Ascending aorta (tissue), 2 donors: ENCODE results near the gene ARHGAP26. TPM values are rescaled to one million over a fixed set of nuclear protein-coding genes. Genes with fewer than 3 reads are reported as not detected.

Experiments used
- DNase-seq, 2 donors: peaks; one replicate each; pipeline ENCODE4 v3.0.0-alpha.2; 2019; ENCODE audit warnings: low spot score in 2 of 2
- H3K27ac ChIP-seq, 2 donors: fragments of 200-600 bp; sonication (generic); one replicate each; pipeline ENCODE4 v1.5.1; 2016 to 2017; ENCODE audit warnings: mild to moderate bottlenecking in 1 of 2
- H3K27me3 ChIP-seq: fragments of 200-600 bp; sonication (generic); one replicate; pipeline ENCODE4 v1.5.1; 2017
- H3K36me3 ChIP-seq, 2 donors: fragments of 200-600 bp; sonication (generic); one replicate each; pipeline ENCODE4 v1.5.1; 2016
- H3K4me1 ChIP-seq, 2 donors: fragments of 200-600 bp; sonication (generic); one replicate each; pipeline ENCODE4 v1.5.1; 2016 to 2017; ENCODE audit warnings: mild to moderate bottlenecking in 1 of 2
- H3K4me3 ChIP-seq, 2 donors: fragments of 200-600 bp; sonication (generic); one replicate each; pipeline ENCODE4 v1.5.1; 2016 to 2017; ENCODE audit warnings: mild to moderate bottlenecking in 1 of 2
- H3K9me3 ChIP-seq, 2 donors: fragments of 200-600 bp; sonication (generic); one replicate each; pipeline ENCODE4 v1.5.1; 2016
- CTCF ChIP-seq, 3 experiments: fragments of 200-600 bp in 2 of 3; fragments of 450-650 bp in 1 of 3; sonication (generic) in 2 of 3; IDR thresholded peaks; one replicate each; pipeline ENCODE4 v1.5.1; 2016 to 2019; ENCODE audit warnings: antibody characterized with exemption in 3 of 3, mild to moderate bottlenecking in 1 of 3, moderate library complexity in 1 of 3
- intact Hi-C: fragments of 100-400 bp; cut with DNase I; formaldehyde crosslinking; loops from one replicate; pipeline ENCODE4 v1.15.1; 2023
- total RNA-seq: library from RNA; depleted of rRNA; stranded (reverse); fragments of >200 nt; gene quantifications from one replicate; pipeline ENCODE4 v1.1.0, GENCODE V29; 2016

Gene ARHGAP26
- total RNA-seq, 1 donor from 2014 or later = 34.9 TPM

DNA sequence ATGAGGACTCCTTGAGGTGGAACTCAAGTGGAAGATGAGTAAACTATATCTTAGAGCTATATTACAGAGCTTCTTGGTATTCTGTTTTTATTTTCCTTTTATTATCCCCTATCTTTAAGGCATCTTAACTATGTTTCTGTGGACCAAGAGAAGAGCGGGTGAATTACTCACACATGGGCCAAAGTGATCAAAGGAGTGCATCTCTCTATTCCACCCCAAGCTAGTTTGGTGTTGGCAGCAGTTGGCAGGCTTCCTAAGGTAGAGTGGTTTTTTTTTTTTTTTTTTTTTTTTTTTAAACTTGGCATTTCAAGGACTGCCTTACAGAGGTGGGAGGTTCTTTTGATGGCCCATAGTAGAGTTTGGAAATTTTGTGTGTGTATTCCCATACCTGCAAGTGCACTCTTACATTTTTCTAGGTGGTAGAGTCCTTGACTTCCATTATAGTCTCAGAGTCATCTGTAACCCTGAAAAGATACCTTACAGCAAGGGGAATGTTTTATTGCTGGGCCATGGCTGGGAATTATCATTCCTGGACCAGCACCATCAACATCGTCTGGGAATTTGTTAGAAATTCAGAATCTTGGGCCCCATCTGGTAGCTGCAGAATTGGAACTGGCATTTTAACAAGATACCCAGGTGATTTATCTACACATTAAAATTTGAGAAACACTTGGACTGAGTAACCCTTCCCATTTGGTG is 51.0 kb downstream of the ARHGAP26 start:
- DNase-seq = no peak
- peaks cover 16 to 56% of the 10 kb centered on the region in 2 donors for H3K4me1 ChIP-seq
- intact Hi-C loops = no loop called here

GRCh38 chr5:142821733-142822487 is 51.7 kb downstream of the ARHGAP26 start:
- Histone ChIP-seq H3K27me3 (no peaks in the 10 kb centered on the region), H3K4me1 (peaks cover 11 to 56% of the 10 kb centered on the region in 2 donors), H3K9me3 (no peaks in the 10 kb centered on the region), H3K36me3 (no peaks in the 10 kb centered on the region), H3K4me3 (no peak overlapping the region), H3K27ac (no peak overlapping the region)
- no peak for DNase-seq
- intact Hi-C loops = no loop called here
- no peak for TF ChIP-seq CTCF (IDR thresholded peaks at IDR 0.05)

More for the DNA sequence above, 51.0 kb downstream of the ARHGAP26 start:
- H3K27me3 ChIP-seq = no peaks in the 10 kb centered on the region
- H3K9me3 ChIP-seq = no peaks in the 10 kb centered on the region
- H3K36me3 ChIP-seq = no peaks in the 10 kb centered on the region
- H3K27ac ChIP-seq = no peak overlapping the region
- no peak overlapping the region for H3K4me3 ChIP-seq
- no peak for TF ChIP-seq CTCF (IDR thresholded peaks at IDR 0.05)

DNA sequence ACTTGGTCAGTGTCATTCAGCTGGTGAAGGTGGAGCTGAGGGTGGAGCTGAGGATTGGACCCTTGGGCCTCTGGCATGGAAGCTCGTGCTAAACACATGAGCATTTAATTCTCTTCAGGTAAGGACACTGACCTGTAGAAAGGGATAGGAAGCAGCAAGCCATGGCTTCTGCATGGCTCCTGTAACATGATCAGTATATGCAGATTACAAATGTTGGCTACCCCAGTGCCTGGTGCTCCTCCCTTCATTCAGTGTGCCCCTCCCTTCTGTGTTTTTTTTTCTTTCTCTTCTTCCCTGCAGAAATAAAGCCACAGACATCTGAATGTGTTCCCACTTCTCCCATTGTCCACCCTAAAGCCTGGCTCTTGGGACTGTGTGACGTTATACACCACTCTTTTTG is 52.9 kb downstream of the ARHGAP26 start:
- H3K27me3 ChIP-seq = no peaks in the 10 kb centered on the region
- intact Hi-C loops = no loop called here
- H3K36me3 ChIP-seq = no peaks in the 10 kb centered on the region
- DNase-seq = no peak
- TF ChIP-seq CTCF (IDR thresholded peaks at IDR 0.05) = no peak
- no peak overlapping the region for H3K27ac ChIP-seq
- no peaks in the 10 kb centered on the region for H3K9me3 ChIP-seq
- H3K4me3 ChIP-seq = no peak overlapping the region
- peaks cover 17 to 56% of the 10 kb centered on the region in 2 donors for H3K4me1 ChIP-seq

- no peak for DNase-seq
- intact Hi-C loops = no loop called here
- no peaks in the 10 kb centered on the region for H3K9me3 ChIP-seq
- no peaks in the 10 kb centered on the region for H3K27me3 ChIP-seq
- H3K4me1 ChIP-seq = peaks cover 17 to 53% of the 10 kb centered on the region in 2 donors
- no peak for TF ChIP-seq CTCF (IDR thresholded peaks at IDR 0.05)
- H3K27ac ChIP-seq = no peak overlapping the region
- H3K4me3 ChIP-seq = no peak overlapping the region
- no peaks in the 10 kb centered on the region for H3K36me3 ChIP-seq
Measured at GRCh38 chr5:142823806-142824205, 53.6 kb downstream of the ARHGAP26 start.

- H3K36me3 ChIP-seq = no peaks in the 10 kb centered on the region
- peaks cover 19 to 49% of the 10 kb centered on the region in 2 donors for H3K4me1 ChIP-seq
- H3K27me3 ChIP-seq = no peaks in the 10 kb centered on the region
- H3K4me3 ChIP-seq = no peak overlapping the region
- H3K27ac ChIP-seq = no peak overlapping the region
- H3K9me3 ChIP-seq = no peaks in the 10 kb centered on the region
- intact Hi-C loops = no loop called here
- TF ChIP-seq CTCF (IDR thresholded peaks at IDR 0.05) = no peak
- DNase-seq = no peak
Measured at GRCh38 chr5:142824391-142824790, 54.2 kb downstream of the ARHGAP26 start.
